GM23338 (cell line): Measurements from ENCODE around the gene C11orf42. TPM values are rescaled to one million over a fixed set of nuclear protein-coding genes. Genes with fewer than 3 reads are reported as not detected.
"Not testable (repeated sequence)": the region's sequence is repeated elsewhere in the genome, so short reads cannot be mapped to it uniquely, and the experiment has no call there.

ENCODE experiments used
- ATAC-seq: fragments of 200-7000 bp; cut with Tn5 transposase; 3 replicates; pipeline ENCODE4 v1.9.1; 2020
- DNase-seq: peaks from one replicate; pipeline ENCODE4 v3.0.0-alpha.2; 2015; ENCODE audit warnings: low spot score
- H2AFZ ChIP-seq: fragments of 200-600 bp; sonication (generic); 2 replicates; pipeline ENCODE4 v1.8.0; 2016; ENCODE audit warnings: antibody characterized with exemption, mild to moderate bottlenecking, moderate library complexity
- H3F3A ChIP-seq: fragments of 200-600 bp; sonication (generic); replicated peaks from 2 replicates; pipeline ENCODE4 v1.8.0; 2017; ENCODE audit warnings: antibody characterized with exemption, mixed run types, low read depth
- H3K27ac ChIP-seq: fragments of 200-600 bp; sonication (generic); 2 replicates; pipeline ENCODE4 v1.6.1; 2016; ENCODE audit warnings: low read depth
- H3K27me3 ChIP-seq: fragments of 200-600 bp; sonication (generic); 2 replicates; pipeline ENCODE4 v1.8.0; 2016; ENCODE audit warnings: mild to moderate bottlenecking, mixed run types, moderate library complexity; ENCODE audit not compliant: insufficient read depth
- H3K36me3 ChIP-seq: fragments of 200-600 bp; sonication (generic); 2 replicates; pipeline ENCODE4 v1.8.0; 2016; ENCODE audit warnings: mild to moderate bottlenecking; ENCODE audit not compliant: insufficient read depth
- H3K4me1 ChIP-seq: fragments of 200-600 bp; sonication (generic); 2 replicates; pipeline ENCODE4 v1.8.0; 2016; ENCODE audit warnings: mild to moderate bottlenecking, moderate library complexity; ENCODE audit not compliant: insufficient read depth
- H3K4me2 ChIP-seq: fragments of 200-600 bp; sonication (generic); 2 replicates; pipeline ENCODE4 v1.7.1; 2017; ENCODE audit warnings: mixed run types
- H3K4me3 ChIP-seq: fragments of 200-600 bp; sonication (generic); 2 replicates; pipeline ENCODE4 v1.6.1; 2016; ENCODE audit warnings: mixed run types
- H3K79me2 ChIP-seq: fragments of 200-600 bp; sonication (generic); replicated peaks from 2 replicates; pipeline ENCODE4 v1.8.0; 2017; ENCODE audit warnings: mild to moderate bottlenecking; ENCODE audit not compliant: insufficient read depth
- H3K9me2 ChIP-seq: fragments of 200-600 bp; sonication (generic); 2 replicates; pipeline ENCODE4 v1.8.0; 2017; ENCODE audit not compliant: insufficient read depth
- H4K20me1 ChIP-seq: fragments of 200-600 bp; sonication (generic); replicated peaks from 2 replicates; pipeline ENCODE4 v1.8.0; 2017; ENCODE audit warnings: mild to moderate bottlenecking; ENCODE audit not compliant: insufficient read depth
- H3K27ac Mint-ChIP-seq: 2 replicates; pipeline ENCODE4 v1.8.0; 2020; ENCODE audit warnings: inconsistent platforms, mild to moderate bottlenecking, moderate library complexity, mixed read lengths
- H3K27me3 Mint-ChIP-seq: 3 replicates; pipeline ENCODE4 v1.8.0; 2022; ENCODE audit warnings: low read depth, mild to moderate bottlenecking, moderate library complexity, mixed read lengths, inconsistent platforms; ENCODE audit not compliant: insufficient read depth, poor library complexity
- H3K36me3 Mint-ChIP-seq: 3 replicates; pipeline ENCODE4 v1.8.0; 2021; ENCODE audit warnings: low read depth, mild to moderate bottlenecking, inconsistent platforms, moderate library complexity, mixed read lengths
- H3K4me1 Mint-ChIP-seq: 3 replicates; pipeline ENCODE4 v1.8.0; 2020; ENCODE audit warnings: mild to moderate bottlenecking, inconsistent platforms, mixed read lengths
- H3K4me3 Mint-ChIP-seq: 3 replicates; pipeline ENCODE4 v1.8.0; 2021; ENCODE audit warnings: moderate library complexity, mild to moderate bottlenecking, inconsistent platforms, mixed read lengths
- H3K9me3 Mint-ChIP-seq: 3 replicates; pipeline ENCODE4 v1.8.0; 2020; ENCODE audit warnings: moderate library complexity, mild to moderate bottlenecking, inconsistent platforms, mixed read lengths
- EZH2 ChIP-seq: fragments of 200-600 bp; sonication (generic); IDR thresholded peaks from one replicate; pipeline ENCODE4 v1.8.0; 2017; ENCODE audit warnings: antibody characterized with exemption, mild to moderate bottlenecking, low read depth; ENCODE audit not compliant: unreplicated experiment
- EZH2phosphoT487 ChIP-seq: fragments of 200-600 bp; sonication (generic); IDR thresholded peaks from one replicate; pipeline ENCODE4 v1.8.1; 2018; ENCODE audit warnings: antibody characterized with exemption; ENCODE audit not compliant: unreplicated experiment
- NANOG ChIP-seq: IDR thresholded peaks from 2 replicates; pipeline ENCODE4 v1.6.1; 2016; ENCODE audit warnings: antibody characterized with exemption, borderline replicate concordance
- POLR2AphosphoS5 ChIP-seq: IDR thresholded peaks from 2 replicates; pipeline ENCODE4 v1.6.1; 2016; ENCODE audit warnings: antibody characterized with exemption, low read depth
- STAT1 ChIP-seq: IDR thresholded peaks from one replicate; pipeline ENCODE4 v1.6.1; 2016; ENCODE audit warnings: antibody characterized with exemption; ENCODE audit not compliant: unreplicated experiment
- ZNF114 ChIP-seq: fragments of 250-450 bp; sonication (Bioruptor Pico); IDR thresholded peaks from 2 replicates; pipeline ENCODE4 v1.5.0; 2020; ENCODE audit warnings: mild to moderate bottlenecking, moderate library complexity
- ZNF331 ChIP-seq: fragments of 250-450 bp; sonication (Bioruptor Pico); IDR thresholded peaks from 2 replicates; pipeline ENCODE4 v1.5.0; 2020; ENCODE audit warnings: low read depth, mild to moderate bottlenecking, moderate library complexity
- polyA plus RNA-seq: library from polyadenylated mRNA; unstranded; fragments of >200 nt; fragmentation: Nextera tagmentation; extraction: Ambion mirVana; gene quantifications from 2 replicates; pipeline ENCODE4 v1.2.1, GENCODE V29; 2016
- total RNA-seq: library from RNA; depleted of rRNA; stranded (reverse); fragments of >200 nt; shearing (Covaris generic); gene quantifications from 2 replicates; pipeline ENCODE4 v1.2.3, GENCODE V29; 2014
- TF ChIP-seq, protein P1 (sequence below): IDR thresholded peaks from 2 replicates; pipeline ENCODE4 v1.6.1; 2016; ENCODE audit warnings: antibody characterized with exemption
- TF ChIP-seq, protein P2 (sequence below), 2 experiments: fragments of 200-600 bp in 1 of 2; sonication (generic) in 1 of 2; conservative IDR thresholded peaks; 2 replicates each; pipeline versions ENCODE4 v1.5.1 to v1.6.1; 2016 to 2017; ENCODE audit warnings: antibody characterized with exemption in 2 of 2, low read depth in 2 of 2, mild to moderate bottlenecking in 2 of 2, moderate library complexity in 1 of 2

C11orf42 gene
- total and polyA plus RNA-seq, 2 experiments from 2014 or later, result not detected

DNA sequence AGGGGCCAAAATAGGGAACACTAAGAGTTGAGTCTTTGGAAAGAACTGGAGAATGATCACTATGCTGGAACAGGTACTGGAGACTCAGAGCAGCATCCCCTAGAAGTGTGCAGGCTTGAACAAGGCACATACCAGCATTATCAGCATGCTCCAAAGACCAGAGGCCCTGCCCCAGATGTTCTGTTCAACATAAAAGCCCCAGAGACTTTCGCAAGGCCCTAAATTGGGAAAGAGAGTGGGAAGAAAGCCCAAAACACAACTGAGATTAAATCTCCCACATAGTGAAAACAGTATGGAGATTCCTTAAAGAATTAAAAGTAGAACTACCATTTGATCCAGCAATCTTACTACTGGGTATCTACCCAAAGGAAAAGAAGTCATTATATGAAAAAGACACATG, 42.9 kb downstream of the C11orf42 start (continued):
- TF ChIP-seq, protein P1, sequence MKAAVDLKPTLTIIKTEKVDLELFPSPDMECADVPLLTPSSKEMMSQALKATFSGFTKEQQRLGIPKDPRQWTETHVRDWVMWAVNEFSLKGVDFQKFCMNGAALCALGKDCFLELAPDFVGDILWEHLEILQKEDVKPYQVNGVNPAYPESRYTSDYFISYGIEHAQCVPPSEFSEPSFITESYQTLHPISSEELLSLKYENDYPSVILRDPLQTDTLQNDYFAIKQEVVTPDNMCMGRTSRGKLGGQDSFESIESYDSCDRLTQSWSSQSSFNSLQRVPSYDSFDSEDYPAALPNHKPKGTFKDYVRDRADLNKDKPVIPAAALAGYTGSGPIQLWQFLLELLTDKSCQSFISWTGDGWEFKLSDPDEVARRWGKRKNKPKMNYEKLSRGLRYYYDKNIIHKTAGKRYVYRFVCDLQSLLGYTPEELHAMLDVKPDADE, result no peak

DNA sequence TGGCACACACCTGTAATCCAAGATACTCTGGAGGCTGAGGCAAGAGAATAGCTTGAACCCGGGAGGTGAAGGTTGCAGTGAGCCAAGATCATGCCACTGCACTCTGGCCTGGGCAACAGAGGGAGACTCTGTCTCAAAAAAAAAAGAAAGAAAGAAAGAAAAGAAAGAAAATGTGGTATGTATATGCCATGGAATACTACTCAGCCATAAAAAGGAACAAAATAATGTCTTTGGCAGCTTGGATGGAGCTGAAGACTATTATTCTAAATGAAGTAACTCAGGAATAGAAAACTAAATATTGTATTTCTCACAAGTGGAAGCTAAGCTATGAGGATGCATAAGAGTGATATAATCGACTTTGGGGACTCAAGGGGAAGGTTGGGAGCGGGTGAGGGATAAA, 43.5 kb downstream of the C11orf42 start:
- H3K4me1 ChIP-seq, DNase-seq, H3K27me3 ChIP-seq, H4K20me1 ChIP-seq, H3K36me3 ChIP-seq, H3K4me1 Mint-ChIP-seq, H3K9me3 Mint-ChIP-seq, H2AFZ ChIP-seq, H3K4me2 ChIP-seq, H3K27ac ChIP-seq, H3K36me3 Mint-ChIP-seq, H3F3A ChIP-seq, H3K9me2 ChIP-seq, ATAC-seq, H3K27me3 Mint-ChIP-seq, H3K27ac Mint-ChIP-seq, H3K4me3 Mint-ChIP-seq, H3K4me3 ChIP-seq, H3K79me2 ChIP-seq: not testable (repeated sequence)

DNA sequence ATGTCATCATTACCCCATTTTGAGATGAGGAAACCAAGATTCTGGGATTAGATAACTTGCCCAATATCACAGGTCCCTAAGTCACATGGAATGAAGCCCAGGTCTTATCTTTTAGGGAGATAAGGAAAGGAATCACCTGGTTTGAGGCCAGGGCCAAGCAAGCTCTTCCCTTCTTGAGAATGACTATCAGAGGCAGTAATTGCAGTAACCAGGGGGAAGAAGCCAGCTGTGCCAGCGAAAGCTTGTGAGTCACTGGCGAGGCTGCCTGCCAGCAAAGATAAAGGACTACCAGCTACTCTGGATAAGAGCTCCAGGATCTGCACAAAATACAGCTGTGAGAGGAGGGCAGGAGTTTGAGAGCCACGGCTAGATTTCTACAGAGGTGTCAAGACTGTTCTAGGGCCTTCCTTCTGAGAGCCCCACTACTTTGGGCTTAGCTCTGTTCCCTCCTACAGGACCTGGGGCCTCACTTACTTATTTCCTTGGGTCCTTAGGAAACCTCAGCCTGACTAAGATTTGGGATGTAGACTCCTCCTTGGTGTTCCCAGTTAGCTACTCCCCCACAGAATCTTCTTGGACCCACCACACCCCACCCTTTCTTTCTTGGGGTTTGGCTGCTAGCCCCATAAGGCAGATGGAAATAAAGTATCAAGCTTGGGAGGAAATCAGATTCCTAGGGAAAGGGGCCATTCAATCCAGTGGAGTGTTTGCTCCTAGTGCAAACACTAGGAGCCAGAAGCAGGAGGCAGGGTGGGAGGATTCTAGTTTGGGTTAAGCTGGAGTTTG, 44.6 kb downstream of the C11orf42 start:
- no peak for DNase-seq
- H3K4me3 ChIP-seq, result no peak overlapping the region
- Mint-ChIP-seq H3K4me1 (peaks cover 7% of the 10 kb centered on the region; the same call in 2 of the 3 replicates), H3K27ac (no peak overlapping the region), H3K9me3 (no peaks in the 10 kb centered on the region; the same call in 2 of the 3 replicates), H3K4me3 (no peak overlapping the region), H3K36me3 (no peaks in the 10 kb centered on the region), H3K27me3 (no peaks in the 10 kb centered on the region)
- no peak overlapping the region for H2AFZ ChIP-seq
- TF ChIP-seq EZH2phosphoT487, result no peak
- TF ChIP-seq NANOG, result no peak
- TF ChIP-seq, protein P1, result no peak
- TF ChIP-seq ZNF331, result no peak
- TF ChIP-seq EZH2, result no peak
- no peak for TF ChIP-seq STAT1
- no peak for TF ChIP-seq POLR2AphosphoS5
- no peak for TF ChIP-seq ZNF114 (CRISPR knock-in tag)
- TF ChIP-seq, protein P2, sequence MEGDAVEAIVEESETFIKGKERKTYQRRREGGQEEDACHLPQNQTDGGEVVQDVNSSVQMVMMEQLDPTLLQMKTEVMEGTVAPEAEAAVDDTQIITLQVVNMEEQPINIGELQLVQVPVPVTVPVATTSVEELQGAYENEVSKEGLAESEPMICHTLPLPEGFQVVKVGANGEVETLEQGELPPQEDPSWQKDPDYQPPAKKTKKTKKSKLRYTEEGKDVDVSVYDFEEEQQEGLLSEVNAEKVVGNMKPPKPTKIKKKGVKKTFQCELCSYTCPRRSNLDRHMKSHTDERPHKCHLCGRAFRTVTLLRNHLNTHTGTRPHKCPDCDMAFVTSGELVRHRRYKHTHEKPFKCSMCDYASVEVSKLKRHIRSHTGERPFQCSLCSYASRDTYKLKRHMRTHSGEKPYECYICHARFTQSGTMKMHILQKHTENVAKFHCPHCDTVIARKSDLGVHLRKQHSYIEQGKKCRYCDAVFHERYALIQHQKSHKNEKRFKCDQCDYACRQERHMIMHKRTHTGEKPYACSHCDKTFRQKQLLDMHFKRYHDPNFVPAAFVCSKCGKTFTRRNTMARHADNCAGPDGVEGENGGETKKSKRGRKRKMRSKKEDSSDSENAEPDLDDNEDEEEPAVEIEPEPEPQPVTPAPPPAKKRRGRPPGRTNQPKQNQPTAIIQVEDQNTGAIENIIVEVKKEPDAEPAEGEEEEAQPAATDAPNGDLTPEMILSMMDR (conservative IDR thresholded peaks at IDR 0.05; ENCODE audit: low read depth in 2 of 2), result no peak
- H3K9me2 ChIP-seq, result no peaks in the 10 kb centered on the region
- H3K79me2 ChIP-seq, result no peaks in the 10 kb centered on the region
- no peaks in the 10 kb centered on the region for H4K20me1 ChIP-seq
- peaks cover 4% of the 10 kb centered on the region for H3K27me3 ChIP-seq
- no peak overlapping the region for H3K27ac ChIP-seq
- H3K36me3 ChIP-seq, result no peaks in the 10 kb centered on the region
- 0 out of 2 replicates have a peak, but pooled peaks cover 3% of the 10 kb centered on the region for H3K4me1 ChIP-seq
- H3F3A ChIP-seq, result no peaks in the 10 kb centered on the region
- H3K4me2 ChIP-seq, result no peak overlapping the region
- no peak for ATAC-seq
